NCI-H2196 treated with DMSO at 0.1 percent for 48 hours (cell line): Measurements from ENCODE around the gene TBX20.
"Not testable (repeated sequence)": the region's sequence is repeated elsewhere in the genome, so short reads cannot be mapped to it uniquely, and the experiment has no call there.

ENCODE experiments used
- DNase-seq: peaks from one replicate; lab custom pipeline; 2025; ENCODE audit not compliant: unreplicated experiment; lab: John Stamatoyannopoulos, UW

Gene TBX20

DNA sequence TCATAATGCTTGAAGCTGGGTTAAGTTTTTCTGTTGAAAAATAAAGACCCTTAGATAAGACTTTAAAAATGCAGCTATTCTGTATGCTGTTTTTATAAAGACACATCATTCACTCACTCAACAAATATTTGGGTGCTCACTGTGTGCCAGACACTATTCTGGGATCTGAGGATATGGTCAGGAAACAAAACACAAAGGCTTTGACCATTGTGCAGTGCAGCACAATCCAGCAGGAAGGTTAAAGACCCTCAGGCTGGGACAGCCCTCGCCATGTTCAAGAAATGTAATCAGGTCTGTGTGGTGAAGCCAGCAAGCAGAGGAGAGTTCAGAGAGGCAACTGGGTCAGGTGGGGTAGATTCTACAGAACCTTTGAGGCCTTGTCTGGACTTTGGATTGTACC, 31.5 kb downstream of the TBX20 start:
- DNase-seq, result not testable (repeated sequence)

GRCh38 chr7:35220176-35220575, 33.7 kb downstream of the TBX20 start:
- DNase-seq, result not testable (repeated sequence)

DNA sequence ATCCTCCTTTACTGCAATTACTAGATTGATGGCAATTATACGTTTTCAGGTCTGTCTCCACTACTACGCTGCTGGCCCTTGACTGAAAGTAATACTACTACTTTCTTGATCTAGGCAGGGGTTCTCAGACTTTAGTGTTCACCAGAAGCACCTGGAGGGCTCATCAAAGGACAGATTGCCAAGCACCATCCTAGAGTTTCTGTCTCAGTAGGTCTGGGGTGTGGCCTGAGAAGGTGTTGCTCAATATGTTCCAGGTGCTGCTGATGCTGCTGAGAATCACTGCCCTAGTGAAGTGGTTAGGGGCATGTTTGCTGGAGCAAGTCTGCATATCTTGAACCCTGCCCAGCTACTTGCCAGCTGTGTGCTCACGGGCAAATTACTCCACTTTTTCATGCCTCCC, 37.9 kb downstream of the TBX20 start:
- not testable (repeated sequence) for DNase-seq

GRCh38 chr7:35215063-35215462, 38.8 kb downstream of the TBX20 start:
- not testable (repeated sequence) for DNase-seq

GRCh38 chr7:35206924-35207323, 47.0 kb downstream of the TBX20 start:
- DNase-seq, result not testable (repeated sequence)

- not testable (repeated sequence) for DNase-seq
Observed at GRCh38 chr7:35204850-35205249, 49.0 kb downstream of the TBX20 start.

DNA sequence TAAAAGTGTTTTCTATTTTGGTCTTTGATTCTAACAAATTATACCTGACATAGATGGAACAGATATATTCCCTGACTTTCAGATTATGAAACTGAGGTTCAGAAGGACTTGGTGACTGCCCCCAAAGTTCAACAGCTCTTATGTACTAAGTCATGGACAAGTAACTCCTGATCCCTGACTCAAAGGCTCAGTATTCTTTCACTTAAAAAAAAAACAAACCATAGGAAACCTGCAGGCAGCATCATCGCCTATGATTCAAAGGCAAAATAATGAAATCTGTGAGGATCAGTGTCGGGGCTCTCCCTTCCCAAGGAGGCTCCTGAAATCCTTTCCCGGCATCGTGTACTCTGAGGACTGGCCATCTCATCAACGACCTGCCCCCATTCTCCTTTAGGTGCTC, 49.9 kb downstream of the TBX20 start:
- not testable (repeated sequence) for DNase-seq

- not testable (repeated sequence) for DNase-seq
Observed at GRCh38 chr7:35202353-35202752, 51.5 kb downstream of the TBX20 start.

GRCh38 chr7:35200170-35200569, 53.7 kb downstream of the TBX20 start:
- not testable (repeated sequence) for DNase-seq

- DNase-seq, result not testable (repeated sequence)
Observed at GRCh38 chr7:35198370-35199140, 55.3 kb downstream of the TBX20 start.

GRCh38 chr7:35191571-35191970, 62.3 kb downstream of the TBX20 start:
- DNase-seq, result not testable (repeated sequence)

DNA sequence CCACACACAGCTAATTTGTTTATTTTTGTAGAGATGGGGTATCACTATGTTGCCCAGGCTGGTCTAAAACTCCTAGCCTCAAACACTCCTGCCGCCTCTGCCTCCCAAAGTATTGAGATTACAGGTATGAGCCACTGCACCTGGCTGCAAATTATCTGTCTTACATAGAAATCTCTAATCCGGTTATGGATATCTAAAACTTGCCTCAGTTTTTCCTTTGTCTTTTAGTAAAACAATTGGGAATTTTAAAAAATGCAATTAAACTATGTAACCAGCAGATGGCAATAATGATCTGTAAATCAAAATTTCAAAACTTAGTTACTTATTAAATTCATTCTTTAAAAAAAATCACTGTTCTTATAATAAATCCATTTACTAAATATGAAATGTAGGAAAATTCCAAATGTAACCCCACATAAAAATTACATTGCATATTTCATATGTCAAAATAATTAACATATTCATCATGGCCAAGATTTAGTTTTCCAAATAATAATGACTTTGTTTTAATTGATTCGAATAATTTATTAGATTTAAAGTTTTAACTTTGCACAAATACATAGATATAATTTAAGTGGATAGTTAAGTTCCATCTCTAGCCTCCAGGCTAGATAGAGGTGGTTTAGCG, 63.6 kb downstream of the TBX20 start:
- DNase-seq, result not testable (repeated sequence)

GRCh38 chr7:35186751-35187150, 67.1 kb downstream of the TBX20 start:
- not testable (repeated sequence) for DNase-seq

DNA sequence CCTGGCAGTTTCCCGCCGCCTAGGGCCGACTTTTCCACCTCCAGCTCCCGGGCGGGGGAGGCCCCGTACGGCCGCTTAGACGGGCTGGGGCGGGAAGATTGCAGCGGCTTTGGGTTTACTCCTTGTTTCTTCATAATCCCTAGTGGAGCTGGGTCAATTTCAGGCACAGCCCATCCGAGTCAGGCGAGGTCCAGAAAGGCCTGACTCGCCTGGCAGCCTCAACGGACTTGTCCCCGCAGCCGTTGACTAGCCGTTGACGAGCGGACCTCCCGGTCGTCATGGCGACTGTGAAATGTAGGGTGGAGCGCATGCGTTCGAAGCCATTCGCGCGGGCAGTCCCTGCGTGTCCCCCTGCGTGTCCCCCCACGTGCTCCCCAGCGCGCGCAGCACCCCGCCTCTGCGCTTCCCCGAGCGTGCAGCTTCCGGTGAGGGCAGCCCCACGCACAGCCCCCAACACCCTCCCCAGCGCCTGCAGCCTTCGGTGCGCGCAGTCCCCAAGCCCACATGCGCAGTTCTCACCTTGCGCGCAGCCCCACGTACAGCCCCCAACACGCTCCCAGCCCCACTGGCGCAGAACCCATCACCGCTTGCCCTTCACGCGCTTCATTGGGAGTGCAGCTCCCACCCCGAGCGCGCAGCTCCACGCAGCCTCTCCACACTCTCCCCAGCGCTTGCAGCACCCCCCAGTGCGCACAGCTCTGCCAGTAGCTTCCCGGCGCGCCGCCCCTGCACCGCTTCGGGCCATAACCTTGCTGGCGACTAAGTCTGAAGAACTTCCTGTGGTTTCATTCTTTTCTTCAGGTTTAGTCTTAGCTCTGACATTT, 67.8 kb downstream of the TBX20 start:
- DNase-seq, result no peak

DNA sequence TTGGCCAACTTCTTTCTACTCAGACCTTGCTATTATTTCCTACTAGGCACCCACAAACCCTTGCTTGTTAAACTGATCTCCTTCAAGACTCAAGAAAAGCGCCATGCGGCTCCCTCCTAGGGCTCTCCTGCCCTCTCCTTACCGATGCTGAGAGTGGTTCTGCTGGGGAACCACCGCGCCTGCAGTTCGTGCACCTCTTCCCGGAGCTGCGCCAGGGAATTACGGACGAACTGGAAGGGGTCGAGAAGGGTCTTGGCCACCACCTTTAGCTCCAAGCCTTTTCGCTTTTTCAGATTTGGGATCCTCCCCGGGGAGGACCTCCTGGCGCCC, 68.4 kb downstream of the TBX20 start:
- DNase-seq, result not testable (repeated sequence)

DNA sequence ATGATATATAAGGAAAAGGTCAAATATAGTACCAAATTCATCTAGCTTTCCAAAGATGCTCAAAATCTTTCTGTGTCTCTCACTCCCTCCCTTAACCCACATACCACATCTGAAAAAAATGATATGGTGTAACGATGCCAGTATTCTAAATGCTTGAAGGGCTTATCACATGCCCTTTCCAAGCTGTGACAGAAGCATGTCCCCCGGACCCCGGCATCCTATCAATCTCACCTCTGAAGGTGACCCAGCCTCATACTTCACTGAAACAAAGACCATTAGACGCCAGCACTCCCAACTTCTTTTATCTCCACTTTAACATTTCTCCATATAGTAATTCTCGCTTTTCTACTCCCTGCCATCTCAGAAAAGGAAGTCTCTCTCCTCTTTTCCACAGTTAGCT, 68.9 kb downstream of the TBX20 start:
- DNase-seq, result not testable (repeated sequence)

- DNase-seq, result not testable (repeated sequence)
Observed at GRCh38 chr7:35183873-35184503, 69.9 kb downstream of the TBX20 start.

DNA sequence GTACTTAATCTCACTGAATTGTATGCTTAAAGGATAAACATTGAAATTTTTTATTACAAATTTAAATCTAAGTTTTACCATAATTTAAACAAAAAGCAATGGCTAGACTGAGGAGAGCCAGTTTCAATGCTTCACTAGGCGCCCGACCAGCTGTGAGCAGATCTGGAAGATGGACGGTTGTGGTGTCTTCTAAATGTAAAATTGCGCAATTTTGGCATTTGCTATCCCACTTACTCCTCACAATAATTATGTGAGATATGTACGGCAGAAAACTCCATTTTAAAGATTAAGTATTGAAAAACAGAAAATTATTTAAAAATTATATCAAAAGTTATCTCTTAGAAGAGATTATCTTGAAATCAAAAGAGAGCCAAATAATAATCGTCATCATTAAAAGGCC, 73.2 kb downstream of the TBX20 start:
- not testable (repeated sequence) for DNase-seq

DNA sequence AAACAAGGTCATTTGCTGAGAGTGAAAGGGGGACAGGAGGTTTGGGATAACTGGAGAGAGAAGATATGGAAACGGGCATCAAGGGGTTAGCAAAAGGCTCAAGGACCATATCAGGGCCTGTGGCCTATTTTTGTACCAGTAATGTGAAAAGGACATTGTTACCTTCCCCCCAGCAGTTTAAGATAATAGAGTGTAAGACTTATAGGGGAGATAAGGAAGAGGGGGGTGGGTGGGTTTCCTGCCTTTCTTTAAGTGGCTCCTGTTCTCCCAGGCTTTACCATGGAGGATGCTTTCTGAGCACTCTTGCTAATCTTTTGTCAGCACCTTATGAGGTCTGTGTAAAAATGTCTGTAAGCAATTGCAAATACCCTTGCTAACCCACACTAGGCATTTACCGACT, 80.7 kb downstream of the TBX20 start:
- DNase-seq, result not testable (repeated sequence)

DNA sequence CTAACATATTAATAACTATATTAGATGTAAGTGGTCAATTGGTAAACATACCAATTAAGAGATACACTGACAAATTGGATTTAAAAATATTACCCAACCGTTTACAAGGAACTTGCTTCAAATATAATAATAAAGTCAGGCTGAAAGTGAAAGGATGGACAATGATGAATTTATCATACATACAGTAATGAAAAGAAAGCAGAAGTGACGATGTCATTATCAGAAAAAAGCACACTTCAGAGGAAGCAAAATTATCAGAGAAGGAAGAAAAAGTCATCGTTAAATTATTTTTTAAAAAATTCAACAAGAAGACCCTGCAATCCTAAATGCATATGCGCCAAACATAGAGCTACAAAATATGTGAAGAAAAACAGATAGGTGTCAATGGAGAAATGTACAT, 81.8 kb downstream of the TBX20 start:
- DNase-seq, result not testable (repeated sequence)

DNA sequence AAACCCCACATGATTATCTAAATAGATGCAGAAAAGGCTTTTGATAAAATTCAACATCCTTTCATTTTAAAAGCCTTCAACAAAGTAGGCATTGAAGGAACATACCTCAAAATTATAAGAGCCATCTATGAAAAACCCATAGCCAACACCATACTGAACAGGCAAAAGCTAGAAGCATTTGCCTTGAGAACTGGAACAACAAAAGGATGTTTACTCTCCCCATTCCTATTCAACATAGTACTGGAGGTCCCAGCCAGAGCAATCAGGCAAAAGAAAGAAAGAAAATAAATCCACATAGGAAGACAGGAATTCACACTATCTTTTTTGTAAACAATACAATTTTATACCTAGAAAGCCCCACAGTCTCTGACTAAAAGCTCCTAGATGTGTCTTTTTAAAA, 86.2 kb downstream of the TBX20 start:
- DNase-seq, result not testable (repeated sequence)
